ENCODE results near the gene LRRC1.

LRRC1 gene

DNA sequence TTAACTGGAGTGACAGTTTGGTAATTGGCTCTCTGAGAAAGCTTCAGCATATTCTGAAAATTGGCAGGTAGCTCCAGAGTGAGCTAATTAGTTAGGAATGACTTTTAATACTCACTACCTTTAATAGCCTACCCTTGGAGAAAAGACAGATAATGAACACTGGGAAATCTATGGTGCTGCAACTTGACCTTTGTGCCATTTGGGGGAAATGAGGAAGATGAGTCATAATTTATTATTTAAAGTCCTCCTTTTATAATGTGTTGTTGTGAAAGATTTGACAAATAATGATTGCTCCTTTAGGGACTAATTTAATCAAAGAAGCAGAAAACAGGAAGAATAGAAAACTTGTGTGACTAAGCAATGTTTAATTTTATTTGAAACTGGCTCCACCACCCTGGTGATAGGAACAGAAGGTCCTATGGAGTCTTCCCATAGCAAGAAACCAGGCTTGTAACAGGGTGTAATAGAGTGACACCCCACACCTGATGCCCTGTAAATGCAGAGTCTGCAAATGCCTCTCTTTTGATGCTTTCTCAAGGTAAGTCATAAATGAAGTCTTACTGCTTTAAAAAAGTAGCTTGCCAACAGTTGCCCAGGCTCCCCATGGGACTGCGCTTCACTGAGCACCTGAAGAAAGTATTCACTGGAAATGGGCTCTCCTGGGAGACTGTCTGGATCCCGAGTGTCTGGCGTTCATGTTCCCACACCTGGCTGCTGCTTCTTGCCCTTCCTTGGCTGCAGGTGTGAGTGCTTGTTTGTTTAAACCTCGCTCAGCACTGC is 134.4 kb downstream of the LRRC1 start:
- no peak for DNase-seq

DNA sequence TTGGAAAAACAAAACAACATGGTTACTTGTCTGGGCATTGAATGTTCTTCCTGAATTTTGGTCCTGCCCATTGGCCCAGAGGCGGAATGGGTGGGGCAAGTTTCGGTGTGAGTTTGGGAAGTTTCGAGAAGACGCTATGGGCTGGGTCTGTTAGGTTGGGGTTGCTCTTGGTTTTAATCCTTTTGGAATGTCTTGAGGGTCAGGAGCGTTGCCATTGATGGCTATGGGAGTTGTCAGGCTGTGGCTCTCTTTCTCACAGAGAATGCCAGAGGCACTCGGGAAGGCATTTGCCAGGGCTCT is 135.0 kb downstream of the LRRC1 start:
- no peak for DNase-seq

DNA sequence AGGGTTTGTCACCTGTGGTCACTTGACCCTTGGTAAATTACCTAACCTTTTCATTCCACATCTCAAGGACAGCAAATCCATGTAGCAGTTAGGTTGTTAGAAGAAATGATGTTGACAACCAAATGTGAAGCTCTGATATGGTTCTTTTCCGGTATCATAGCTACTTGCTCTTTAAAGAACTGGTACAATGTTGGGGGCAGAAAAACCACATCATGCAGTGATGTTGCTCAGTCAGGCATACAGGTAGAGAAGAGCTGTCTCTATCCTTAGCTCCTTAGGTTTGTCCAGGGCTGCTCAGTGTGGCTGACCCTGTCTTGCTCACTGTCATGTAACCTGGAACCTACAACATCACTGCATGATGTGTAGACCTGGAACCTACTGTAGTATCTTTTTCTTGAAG is 135.5 kb downstream of the LRRC1 start:
- no peak for DNase-seq

DNA sequence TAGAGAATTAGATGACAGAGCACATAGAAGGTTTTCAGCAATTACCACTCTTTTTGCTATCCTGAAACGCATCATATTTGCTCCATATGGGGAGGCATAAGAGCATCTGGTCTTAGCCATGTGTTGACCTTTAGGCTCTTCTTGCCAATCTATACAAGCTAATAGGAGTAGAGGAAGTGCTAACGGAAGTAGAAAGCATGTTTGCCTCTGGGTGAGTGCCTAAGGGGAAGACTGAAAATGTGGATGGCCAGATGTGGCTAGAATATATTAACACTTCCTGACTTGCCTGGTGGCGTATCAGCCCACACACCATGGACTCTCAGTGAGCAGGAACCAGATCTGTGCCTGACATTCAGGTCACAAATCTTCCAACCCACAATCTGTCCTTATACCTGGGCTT is 136.3 kb downstream of the LRRC1 start:
- no peak for DNase-seq

DNA sequence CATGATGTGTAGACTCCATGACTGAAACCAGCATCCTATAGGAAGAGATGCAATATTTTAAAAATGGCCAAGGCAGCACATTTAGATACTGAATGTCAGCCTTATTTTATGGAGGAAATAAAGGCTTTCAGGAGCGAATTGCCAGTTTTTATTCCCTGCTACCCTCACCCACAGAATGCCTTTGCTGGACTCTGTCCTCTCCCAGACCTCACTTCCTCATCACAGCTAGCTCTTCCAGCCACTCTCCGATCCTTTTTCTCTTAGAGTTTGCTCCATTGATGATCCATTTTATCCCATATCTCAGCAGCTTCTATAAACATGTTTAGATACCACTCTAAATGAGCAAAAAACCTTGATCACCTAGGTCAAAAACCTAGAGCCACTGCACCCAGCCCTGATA is 137.7 kb downstream of the LRRC1 start:
- no peak for DNase-seq

DNA sequence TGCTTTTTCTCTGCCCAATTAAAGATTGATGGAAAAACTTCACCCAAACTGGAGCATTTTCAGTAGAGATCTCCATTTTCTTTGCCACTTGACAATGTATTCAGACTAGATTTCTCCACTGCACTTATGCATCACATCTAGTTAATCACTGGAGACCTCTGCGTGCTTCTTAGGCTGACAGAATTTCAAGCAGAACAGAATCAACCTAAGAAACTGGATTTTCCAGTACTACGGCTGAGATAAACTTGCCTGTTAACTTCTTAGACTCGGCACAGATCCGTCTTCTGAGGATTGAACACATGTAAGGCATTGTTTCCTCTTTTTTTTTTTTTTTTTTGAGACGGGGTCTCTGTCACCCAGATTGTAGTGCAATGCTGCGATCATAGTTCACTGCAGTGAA is 139.2 kb downstream of the LRRC1 start:
- no peak for DNase-seq

DNA sequence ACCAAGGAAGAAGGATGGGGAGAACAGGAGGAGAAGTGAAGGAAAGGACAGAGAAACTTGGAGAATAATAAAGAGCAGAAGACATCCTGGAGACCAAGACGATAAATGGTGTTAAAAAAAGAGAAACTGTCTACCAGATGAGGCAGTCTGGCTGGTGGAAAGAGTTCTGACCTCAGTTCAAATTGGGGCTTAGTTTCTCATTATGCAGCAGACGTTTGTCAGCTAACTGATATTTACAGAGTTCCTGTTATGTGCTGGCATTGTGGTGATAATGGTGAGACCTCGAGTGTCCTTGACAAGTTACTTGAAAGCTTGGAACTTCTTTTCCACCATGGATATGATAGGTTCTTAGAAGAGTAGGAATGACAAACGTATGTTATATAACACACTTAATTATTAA is 142.7 kb downstream of the LRRC1 start:
- DNase-seq, result no peak

DNA sequence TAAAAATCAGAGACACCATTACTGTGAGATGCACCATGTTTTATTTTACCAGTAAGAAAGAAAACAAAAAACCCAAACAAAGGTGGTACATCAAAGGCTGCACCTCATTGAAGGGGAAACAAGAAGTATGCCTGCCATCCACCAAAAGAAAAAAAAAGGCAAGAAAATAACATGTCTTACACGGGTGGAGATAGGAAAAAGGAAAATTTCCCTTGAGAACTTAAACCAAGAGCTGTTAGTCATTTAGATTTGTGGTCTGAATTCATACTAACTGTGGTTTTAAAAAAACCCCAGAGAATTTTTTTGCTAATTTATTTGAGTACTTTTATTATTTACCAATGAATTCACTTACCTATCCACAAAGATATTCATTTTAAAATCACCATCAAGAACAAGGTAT is 144.0 kb downstream of the LRRC1 start:
- DNase-seq, result no peak

DNA sequence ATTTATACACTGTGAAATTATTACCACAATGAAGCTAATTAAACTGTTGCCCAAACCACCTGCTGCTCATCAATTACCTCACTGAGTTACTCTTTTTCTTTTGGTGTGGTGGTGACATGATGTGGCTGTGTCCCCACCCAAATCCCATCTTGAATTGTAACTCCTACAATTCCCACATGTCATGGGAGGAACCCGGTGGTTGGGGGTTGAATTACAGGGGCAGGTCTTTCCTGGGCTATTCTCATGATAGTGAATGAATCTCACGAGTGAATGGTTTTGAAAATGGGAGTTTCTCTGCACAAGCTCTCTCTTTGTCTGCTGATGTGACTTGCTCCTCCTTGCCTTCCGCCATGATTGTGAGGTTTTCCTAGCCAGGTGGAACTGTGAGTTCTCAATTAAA is 145.0 kb downstream of the LRRC1 start:
- DNase-seq, result no peak

DNA sequence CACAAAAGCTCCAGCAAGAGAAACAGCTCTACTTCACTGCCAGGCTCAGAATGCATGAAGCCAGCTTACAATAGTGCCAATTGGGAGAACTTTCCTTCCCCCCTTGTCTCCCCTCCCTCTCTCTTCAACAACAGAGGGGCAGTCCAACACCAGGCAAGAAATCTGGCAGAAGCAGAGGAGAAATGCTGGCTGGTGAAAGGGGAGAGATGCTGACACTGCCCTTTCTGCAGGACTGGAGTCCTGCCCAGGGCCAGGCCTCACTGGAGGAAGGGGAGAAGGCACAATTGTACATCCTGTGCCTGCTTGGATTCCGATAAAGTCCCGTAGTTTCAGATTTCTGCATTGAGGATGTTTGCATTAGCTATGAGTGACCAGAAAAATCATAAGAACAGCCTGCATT is 148.6 kb downstream of the LRRC1 start:
- DNase-seq, result no peak

DNA sequence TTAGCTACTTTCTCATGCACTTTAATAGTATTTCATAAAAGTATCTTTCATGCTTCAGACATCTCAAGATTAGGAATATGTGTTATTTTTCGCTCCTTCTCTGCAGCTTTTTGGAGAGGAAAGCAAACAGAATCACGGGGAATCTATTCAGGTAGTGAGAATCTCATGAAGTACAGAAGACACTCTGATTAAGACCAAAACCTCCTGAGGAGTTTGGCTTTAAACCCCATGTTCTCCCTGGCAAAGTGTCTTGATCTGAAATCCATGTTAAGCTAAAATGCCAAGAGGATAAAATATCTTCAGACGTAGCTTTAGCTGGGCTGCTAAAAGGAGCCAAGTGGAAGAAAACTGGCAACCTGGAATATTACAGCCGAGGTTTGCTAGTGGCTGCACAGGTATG is 149.3 kb downstream of the LRRC1 start:
- DNase-seq, result no peak

DNA sequence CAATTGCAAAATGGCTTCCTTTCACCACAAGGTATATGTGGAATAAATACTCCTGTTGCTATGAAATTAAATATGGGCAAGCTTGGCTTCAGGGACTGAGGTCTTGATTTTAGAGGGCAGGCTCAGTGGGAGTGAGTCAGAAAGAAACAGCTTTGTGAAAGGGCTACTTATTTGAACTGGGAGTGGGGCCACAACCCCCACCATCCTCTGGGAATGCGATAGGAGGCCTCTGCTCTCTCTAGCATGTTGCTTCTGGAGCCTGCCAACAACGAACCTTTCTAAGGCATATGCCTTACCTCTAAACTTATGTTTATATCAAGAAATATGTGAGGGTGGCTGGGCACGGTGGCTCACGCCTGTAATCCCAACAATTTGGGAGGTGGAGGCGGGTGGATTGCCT is 149.7 kb downstream of the LRRC1 start:
- no peak for DNase-seq

DNA sequence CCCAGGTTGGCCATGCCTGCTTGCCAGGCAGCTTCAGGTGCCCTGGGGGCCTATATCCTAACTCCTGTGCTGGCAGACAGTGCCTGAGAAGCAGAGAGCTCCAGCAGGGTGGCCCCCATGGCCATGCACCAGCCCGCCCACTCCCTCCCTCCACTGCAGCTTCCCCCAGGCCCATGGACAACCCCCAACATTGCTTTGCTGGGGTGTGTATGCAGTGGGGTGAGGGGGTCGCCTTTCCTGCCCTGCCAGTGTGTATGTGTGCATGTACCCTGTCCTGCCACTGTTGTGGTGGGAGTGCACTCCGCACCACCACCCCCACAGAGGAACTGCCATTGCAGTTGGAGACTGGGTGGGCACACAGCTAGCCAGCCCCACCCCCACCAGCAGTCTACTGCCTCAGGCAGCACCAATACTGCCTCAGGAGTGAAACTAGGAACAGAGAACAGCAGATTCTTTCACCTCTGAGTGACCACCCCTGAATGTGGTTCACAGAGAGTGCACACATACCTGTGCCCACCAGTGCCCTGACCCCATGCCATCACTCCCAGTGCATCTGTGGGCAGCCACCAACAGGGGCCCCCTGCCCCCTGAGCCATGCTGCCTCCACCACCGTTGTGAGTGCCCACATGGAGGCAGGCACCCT is 151.1 kb downstream of the LRRC1 start:
- no peak for DNase-seq

DNA sequence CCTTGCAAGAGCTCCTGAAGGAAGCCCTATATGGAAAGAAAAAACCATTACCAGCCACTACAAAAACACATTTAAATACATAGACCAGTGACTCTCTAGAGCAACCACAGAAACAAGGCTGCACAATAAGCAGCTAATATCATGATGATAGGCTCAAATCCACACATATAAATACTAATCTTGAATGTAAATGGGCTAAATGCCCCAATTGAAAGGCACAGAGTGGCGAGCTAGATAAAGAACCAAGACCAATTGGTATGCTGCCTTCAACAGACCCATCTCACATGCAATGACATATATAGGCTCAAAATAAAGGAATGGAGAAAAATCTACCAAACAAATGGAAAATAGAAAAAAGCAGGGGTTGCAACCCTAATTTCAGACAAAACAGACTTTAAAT is 153.0 kb downstream of the LRRC1 start:
- no peak for DNase-seq

DNA sequence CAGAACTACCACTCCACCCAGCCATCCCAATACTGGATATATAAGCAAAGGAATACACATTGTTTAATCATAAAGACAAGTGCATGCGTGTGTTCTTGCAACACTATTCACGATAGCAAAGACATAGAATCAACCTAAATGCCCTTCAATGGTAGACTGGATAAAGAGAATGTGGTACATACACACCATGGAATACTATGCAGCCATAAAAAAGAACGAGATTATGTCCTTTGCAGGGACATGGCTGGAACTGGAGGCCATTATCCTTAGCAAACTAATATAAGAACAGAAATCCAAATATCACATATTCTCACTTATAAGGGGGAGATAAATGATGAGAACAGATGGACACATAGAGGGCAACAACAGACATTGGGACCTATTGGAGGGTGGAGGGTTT is 156.6 kb downstream of the LRRC1 start:
- no peak for DNase-seq

DNA sequence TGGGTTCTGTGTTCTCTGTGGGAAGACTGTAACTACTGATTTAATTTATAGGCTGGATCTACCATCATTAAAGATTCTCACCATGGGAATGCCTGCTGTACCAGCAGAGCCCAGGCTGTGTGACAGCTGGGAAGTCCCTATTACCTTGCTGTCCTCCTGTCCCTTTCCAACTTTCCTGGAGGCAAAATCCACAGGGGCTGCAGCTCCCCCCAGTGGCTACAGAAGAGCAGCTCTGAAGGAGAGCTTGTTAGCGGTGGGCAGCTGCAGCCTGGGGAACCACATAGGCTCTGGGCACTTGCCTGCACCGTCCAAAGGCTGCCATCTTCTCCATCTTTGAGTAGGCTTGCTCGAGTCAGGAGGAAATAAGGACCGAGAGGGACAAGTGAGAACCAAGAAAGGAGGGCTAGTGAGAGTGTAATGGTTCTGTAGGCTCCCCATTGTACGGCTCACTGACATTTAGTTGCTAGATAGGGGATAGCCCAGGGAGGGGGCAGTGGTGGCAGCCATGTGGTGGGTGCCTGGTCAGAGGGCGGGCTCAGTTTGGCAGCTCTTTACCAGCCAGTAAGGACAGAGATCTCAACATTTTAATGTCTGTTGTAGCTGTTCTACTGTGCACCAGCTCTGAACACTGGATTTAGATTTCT is 161.4 kb downstream of the LRRC1 start:
- no peak for DNase-seq

DNA sequence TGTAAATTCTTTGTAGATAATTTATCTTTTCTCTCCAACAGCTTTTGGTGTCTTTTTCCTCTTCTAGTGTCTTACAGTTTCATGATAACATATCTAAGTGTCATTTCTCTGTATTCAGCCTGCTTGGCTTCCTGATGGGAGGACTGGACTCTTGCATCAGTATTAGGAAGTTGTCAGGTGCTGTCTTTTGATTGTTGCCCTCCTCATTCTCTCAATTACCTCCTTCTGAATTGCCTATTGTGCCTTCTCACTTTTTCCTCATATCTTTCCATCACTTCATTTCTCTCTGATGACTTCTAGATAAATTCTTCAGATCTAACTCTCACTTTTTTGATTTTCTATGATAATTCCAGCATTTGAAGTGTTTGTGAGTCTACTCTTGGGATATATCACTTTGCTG is 162.0 kb downstream of the LRRC1 start:
- DNase-seq, result no peak

DNA sequence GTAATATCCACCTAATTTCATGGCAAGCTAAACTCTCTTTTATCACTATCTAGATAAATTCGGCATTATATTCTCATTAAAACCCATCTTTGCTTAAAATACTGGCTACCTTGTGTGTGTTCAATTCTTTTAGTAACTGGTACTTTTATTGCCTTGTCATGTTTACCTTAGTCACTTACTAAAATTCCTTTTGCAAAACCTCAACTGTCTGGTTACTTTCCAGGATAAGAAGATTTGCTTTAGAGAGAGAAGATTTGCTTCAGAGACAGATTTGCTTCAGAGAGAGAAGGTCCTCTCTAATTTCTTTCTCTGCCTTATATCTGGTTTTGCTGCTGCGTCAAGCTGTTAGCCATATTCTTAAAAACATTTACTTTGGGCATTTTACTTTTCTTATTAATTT is 164.9 kb downstream of the LRRC1 start:
- DNase-seq, result no peak

DNA sequence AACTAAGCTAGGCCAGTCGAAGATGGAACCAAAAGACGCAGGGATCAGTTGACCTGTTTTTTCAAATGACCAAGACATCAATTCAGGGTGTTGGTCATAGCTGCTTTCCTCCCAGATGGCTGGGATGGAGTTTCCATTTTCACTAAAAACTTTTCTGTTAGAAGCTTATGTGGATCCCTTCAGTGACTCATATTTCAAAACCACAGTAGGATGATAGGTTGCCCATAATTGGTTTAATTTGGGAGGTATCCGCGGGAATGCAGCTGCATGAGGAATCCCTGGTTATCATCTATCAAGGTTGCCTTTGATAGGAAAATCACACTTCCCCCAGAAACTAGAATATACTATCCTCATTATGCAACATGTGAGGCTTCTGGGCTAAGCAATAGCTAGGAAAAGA is 165.5 kb downstream of the LRRC1 start:
- no peak for DNase-seq

DNA sequence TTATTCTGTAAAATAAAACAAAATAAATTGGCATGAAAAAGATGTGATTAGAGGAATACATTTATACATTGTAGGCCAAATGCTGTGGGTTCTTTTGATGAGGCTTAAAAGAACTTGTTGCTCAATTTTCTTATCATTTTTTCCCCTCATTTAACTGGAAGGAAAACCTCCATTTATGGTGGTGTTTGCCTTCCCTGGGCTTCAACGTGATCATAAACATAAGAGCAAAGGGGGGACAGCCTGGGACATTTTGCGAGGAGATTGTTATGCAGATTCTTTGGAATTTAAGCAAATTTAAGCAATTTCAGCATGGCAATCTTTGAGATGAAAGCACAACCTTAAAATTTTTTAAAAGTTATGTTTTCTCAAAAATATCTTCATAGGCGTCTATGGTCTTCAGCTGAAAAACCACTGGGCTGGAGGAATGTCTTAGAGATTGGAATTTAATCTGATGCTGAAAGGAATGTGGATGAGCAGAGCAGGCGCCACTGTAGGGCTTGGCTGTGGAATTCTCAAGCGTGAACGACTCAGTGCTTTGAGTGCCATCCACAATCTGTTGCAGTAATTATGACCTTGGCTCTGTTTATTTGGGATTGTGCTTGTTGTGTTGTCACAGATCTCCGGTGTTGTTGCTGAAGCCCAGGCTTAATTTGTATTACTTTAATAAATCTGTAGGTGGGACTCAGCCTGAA is 167.0 kb downstream of the LRRC1 start:
- DNase-seq, result no peak

DNA sequence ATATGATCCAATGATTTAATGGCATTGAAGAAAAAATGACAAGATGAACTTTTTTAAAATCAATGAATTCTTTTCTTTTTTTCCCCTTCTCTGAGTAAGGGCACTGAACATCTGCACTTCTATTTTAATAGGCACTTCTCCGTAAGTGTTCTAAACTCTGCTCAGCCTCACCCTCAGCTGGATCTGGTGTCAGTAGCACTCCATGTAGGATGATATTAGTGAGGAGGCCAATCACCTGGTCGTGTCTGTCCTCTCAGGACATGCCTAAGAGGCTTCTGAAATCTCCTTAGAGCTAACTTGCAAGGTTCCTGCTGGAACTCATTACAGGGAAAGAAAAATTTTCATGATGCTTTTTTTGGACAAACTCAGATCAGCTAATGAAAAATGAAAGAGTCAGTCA is 167.8 kb downstream of the LRRC1 start:
- DNase-seq, result no peak

DNA sequence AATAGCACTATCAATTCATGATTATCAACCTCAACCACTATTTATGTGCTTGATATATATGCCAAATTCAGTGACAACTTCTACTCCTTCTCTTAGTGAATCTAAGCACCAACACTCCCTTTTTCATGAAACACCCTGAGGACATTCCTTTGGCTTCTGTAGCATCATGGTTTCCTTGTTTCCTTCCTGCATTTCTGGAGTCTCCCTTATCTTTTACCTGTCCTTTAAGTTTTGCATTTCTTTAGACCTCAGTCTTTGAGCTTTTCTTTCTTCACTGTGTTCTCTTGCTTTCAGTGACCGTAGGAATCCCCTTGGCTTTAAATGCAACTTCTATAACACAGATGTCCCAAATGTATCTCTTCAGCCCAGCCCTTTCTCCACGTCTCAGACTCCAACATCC is 172.6 kb downstream of the LRRC1 start:
- no peak for DNase-seq
